Measurements from ENCODE around the gene INSC.

INSC gene

GRCh38 chr11:15095736-15096228, 18.9 kb upstream of the INSC start:
- peaks cover 44% of the 10 kb centered on the region for H3K27me3 ChIP-seq (ENCODE audit: insufficient read depth, low read depth, severe bottlenecking)
- H3K27ac ChIP-seq, result no peak overlapping the region
- no peak overlapping the region for H3K4me3 ChIP-seq (ENCODE audit: low read depth, low read length)
- no peak for TF ChIP-seq CTCF (IDR thresholded peaks at IDR 0.05; ENCODE audit: low read depth, low read length)
- no peaks in the 10 kb centered on the region for H3K9me3 ChIP-seq (ENCODE audit: severe bottlenecking)
- DNase-seq, result no peak
- H3K36me3 ChIP-seq, result no peaks in the 10 kb centered on the region

GRCh38 chr11:15097411-15097810, 17.3 kb upstream of the INSC start:
- no peak overlapping the region for H3K27ac ChIP-seq
- no peak for TF ChIP-seq CTCF (IDR thresholded peaks at IDR 0.05; ENCODE audit: low read depth, low read length)
- H3K9me3 ChIP-seq (ENCODE audit: severe bottlenecking), result no peaks in the 10 kb centered on the region
- H3K27me3 ChIP-seq (ENCODE audit: insufficient read depth, low read depth, severe bottlenecking), result peaks cover 49% of the 10 kb centered on the region
- no peaks in the 10 kb centered on the region for H3K36me3 ChIP-seq
- DNase-seq, result no peak
- no peak overlapping the region for H3K4me3 ChIP-seq (ENCODE audit: low read depth, low read length)

- Histone ChIP-seq H3K36me3 (no peaks in the 10 kb centered on the region), H3K4me3 (ENCODE audit: low read depth, low read length) (no peak overlapping the region), H3K27ac (no peak overlapping the region), H3K27me3 (ENCODE audit: insufficient read depth, low read depth, severe bottlenecking) (peaks cover 49% of the 10 kb centered on the region), H3K9me3 (ENCODE audit: severe bottlenecking) (no peaks in the 10 kb centered on the region)
- no peak for TF ChIP-seq CTCF (IDR thresholded peaks at IDR 0.05; ENCODE audit: low read depth, low read length)
- no peak for DNase-seq
Measured at GRCh38 chr11:15099267-15099666, 15.5 kb upstream of the INSC start.

- H3K27ac ChIP-seq, result no peak overlapping the region
- TF ChIP-seq CTCF (IDR thresholded peaks at IDR 0.05; ENCODE audit: low read depth, low read length), result peak; percentile 91
- no peaks in the 10 kb centered on the region for H3K36me3 ChIP-seq
- peaks cover 55% of the 10 kb centered on the region for H3K27me3 ChIP-seq (ENCODE audit: insufficient read depth, low read depth, severe bottlenecking)
- no peaks in the 10 kb centered on the region for H3K9me3 ChIP-seq (ENCODE audit: severe bottlenecking)
- DNase-seq, result peak; percentile 58
- H3K4me3 ChIP-seq (ENCODE audit: low read depth, low read length), result no peak overlapping the region
Measured at GRCh38 chr11:15101072-15101709, 13.5 kb upstream of the INSC start.

GRCh38 chr11:15104166-15104565, 10.6 kb upstream of the INSC start:
- H3K27ac ChIP-seq, result no peak overlapping the region
- no peaks in the 10 kb centered on the region for H3K9me3 ChIP-seq (ENCODE audit: severe bottlenecking)
- DNase-seq, result no peak
- H3K4me3 ChIP-seq (ENCODE audit: low read depth, low read length), result no peak overlapping the region
- H3K27me3 ChIP-seq (ENCODE audit: insufficient read depth, low read depth, severe bottlenecking), result peaks cover 76% of the 10 kb centered on the region
- no peak for TF ChIP-seq CTCF (IDR thresholded peaks at IDR 0.05; ENCODE audit: low read depth, low read length)
- no peaks in the 10 kb centered on the region for H3K36me3 ChIP-seq
